TTC549 (cell line): ENCODE data around the gene RPS6KA4.

ENCODE experiments used
- FAIRE-seq: peaks from 2 replicates; lab custom pipeline; 2012; peaks lifted over from hg19 to GRCh38; lab: Jason Lieb, UNC

Gene RPS6KA4

GRCh38 chr11:64367931-64368672, 9.1 kb downstream of the RPS6KA4 start:
- FAIRE-seq: no peak

- FAIRE-seq: no peak
Observed at GRCh38 chr11:64368673-64369074, 9.7 kb downstream of the RPS6KA4 start.

- no peak for FAIRE-seq
Observed at GRCh38 chr11:64369440-64370421, 10.8 kb downstream of the RPS6KA4 start.

GRCh38 chr11:64371201-64371600, 12.2 kb downstream of the RPS6KA4 start:
- FAIRE-seq: no peak

GRCh38 chr11:64372021-64372420, 13.1 kb downstream of the RPS6KA4 start:
- no peak for FAIRE-seq

- FAIRE-seq: no peak
Observed at GRCh38 chr11:64372802-64373597, 14.0 kb downstream of the RPS6KA4 start.

- no peak for FAIRE-seq
Observed at GRCh38 chr11:64373598-64373974, 14.6 kb downstream of the RPS6KA4 start.

GRCh38 chr11:64376071-64376470, 17.1 kb downstream of the RPS6KA4 start:
- no peak for FAIRE-seq

GRCh38 chr11:64378335-64378880, 19.4 kb downstream of the RPS6KA4 start:
- no peak for FAIRE-seq

GRCh38 chr11:64379160-64379559, 20.2 kb downstream of the RPS6KA4 start:
- FAIRE-seq: no peak

- no peak for FAIRE-seq
Observed at GRCh38 chr11:64379817-64380709, 21.1 kb downstream of the RPS6KA4 start.

GRCh38 chr11:64381350-64381749, 22.4 kb downstream of the RPS6KA4 start:
- FAIRE-seq: no peak

- no peak for FAIRE-seq
Observed at GRCh38 chr11:64382047-64382446, 23.1 kb downstream of the RPS6KA4 start.

- no peak for FAIRE-seq
Observed at GRCh38 chr11:64382586-64382985, 23.6 kb downstream of the RPS6KA4 start.

- no peak for FAIRE-seq
Observed at GRCh38 chr11:64383580-64383979, 24.6 kb downstream of the RPS6KA4 start.

GRCh38 chr11:64384028-64384737, 25.2 kb downstream of the RPS6KA4 start:
- FAIRE-seq: no peak

- no peak for FAIRE-seq
Observed at GRCh38 chr11:64384981-64385944, 26.3 kb downstream of the RPS6KA4 start.

GRCh38 chr11:64385945-64386704, 27.2 kb downstream of the RPS6KA4 start:
- no peak for FAIRE-seq
